NB4 (cell line): ENCODE results near the gene DTNA.

Source experiments
- MYC ChIP-seq: IDR thresholded peaks from 2 replicates; pipeline ENCODE4 v1.6.1; 2011; ENCODE audit warnings: low read depth, low read length
- POLR2A ChIP-seq: IDR thresholded peaks from 2 replicates; pipeline ENCODE4 v1.6.1; 2011; ENCODE audit warnings: mild to moderate bottlenecking; ENCODE audit not compliant: insufficient read length; ENCODE audit errors: extremely low read depth
- TF ChIP-seq, protein P1 (sequence below): IDR thresholded peaks from one replicate; pipeline ENCODE4 v1.5.1; 2012; ENCODE audit warnings: low read depth, low read length
- TF ChIP-seq, protein P2 (sequence below): IDR thresholded peaks from 2 replicates; pipeline ENCODE4 v1.6.1; 2011; ENCODE audit warnings: low read depth, low read length

DNA sequence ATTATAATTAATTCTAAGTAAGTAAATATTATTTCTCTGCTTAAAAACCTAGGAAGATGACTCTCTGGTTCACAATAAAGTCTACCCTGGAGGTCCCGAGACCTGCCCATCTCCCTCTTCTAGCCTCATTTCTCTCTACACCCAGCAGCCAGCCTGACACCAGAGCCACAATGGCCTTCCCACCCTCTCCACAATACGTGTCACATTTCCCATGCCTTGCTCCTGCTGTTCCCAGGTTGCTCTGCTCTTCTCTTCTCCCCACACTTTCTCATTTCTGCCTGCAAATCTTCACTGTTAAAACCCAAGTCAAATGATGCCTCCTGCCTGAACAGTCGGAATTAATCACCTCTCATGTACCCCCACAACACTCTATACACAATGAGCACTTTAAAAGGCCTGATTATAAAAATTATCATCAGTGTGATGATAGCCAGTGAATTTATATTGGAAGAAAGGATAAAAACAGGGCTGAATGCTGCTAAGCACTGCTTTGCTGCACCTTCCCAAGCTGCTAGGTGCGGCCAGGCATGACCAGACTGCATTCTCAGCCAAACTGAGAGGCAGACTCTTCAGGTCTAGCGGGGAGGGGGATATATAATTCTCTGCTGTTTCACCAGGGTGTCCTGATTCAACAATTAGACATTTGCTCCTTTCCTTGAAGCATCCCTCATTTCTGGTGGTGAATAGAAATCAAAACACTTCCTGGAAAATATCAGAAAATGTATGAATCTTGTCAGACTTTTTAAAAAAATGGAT lies 160.6 kb downstream of the DTNA start:
- TF ChIP-seq, protein P1, sequence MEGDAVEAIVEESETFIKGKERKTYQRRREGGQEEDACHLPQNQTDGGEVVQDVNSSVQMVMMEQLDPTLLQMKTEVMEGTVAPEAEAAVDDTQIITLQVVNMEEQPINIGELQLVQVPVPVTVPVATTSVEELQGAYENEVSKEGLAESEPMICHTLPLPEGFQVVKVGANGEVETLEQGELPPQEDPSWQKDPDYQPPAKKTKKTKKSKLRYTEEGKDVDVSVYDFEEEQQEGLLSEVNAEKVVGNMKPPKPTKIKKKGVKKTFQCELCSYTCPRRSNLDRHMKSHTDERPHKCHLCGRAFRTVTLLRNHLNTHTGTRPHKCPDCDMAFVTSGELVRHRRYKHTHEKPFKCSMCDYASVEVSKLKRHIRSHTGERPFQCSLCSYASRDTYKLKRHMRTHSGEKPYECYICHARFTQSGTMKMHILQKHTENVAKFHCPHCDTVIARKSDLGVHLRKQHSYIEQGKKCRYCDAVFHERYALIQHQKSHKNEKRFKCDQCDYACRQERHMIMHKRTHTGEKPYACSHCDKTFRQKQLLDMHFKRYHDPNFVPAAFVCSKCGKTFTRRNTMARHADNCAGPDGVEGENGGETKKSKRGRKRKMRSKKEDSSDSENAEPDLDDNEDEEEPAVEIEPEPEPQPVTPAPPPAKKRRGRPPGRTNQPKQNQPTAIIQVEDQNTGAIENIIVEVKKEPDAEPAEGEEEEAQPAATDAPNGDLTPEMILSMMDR: no peak
- TF ChIP-seq POLR2A (no peak), MYC (no peak)
- TF ChIP-seq, protein P2, sequence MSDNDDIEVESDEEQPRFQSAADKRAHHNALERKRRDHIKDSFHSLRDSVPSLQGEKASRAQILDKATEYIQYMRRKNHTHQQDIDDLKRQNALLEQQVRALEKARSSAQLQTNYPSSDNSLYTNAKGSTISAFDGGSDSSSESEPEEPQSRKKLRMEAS: no peak
